Fibroblast of the aortic adventitia (primary cell): ENCODE measurements around the gene MGLL. TPM values are rescaled to one million over a fixed set of nuclear protein-coding genes. Genes with fewer than 3 reads are reported as not detected.
A peak's percentile ranks its signal among the peaks of the same experiment; 100 is the strongest.

Experiments
- DNase-seq: peaks from one replicate; pipeline ENCODE4 v3.0.0-alpha.2; 2010; ENCODE audit warnings: low read depth
- H3K4me3 ChIP-seq: 2 replicates; pipeline ENCODE4 v1.5.1; 2011; ENCODE audit warnings: low read depth, mild to moderate bottlenecking, control low read depth, low read length, moderate library complexity
- CTCF ChIP-seq: IDR thresholded peaks from 2 replicates; pipeline ENCODE4 v1.5.1; 2011; ENCODE audit warnings: mild to moderate bottlenecking, low read length, control low read depth, inconsistent platforms; ENCODE audit not compliant: insufficient read depth
- total RNA-seq: library from RNA; depleted of rRNA; stranded (reverse); fragments of >200 nt; gene quantifications from 2 replicates; pipeline ENCODE4 v1.2.3, GENCODE V29; 2012; ENCODE audit warnings: low replicate concordance

Gene MGLL
- total RNA-seq, 1 donor = 25.8 TPM

GRCh38 chr3:127779747-127780146 lies 42.6 kb downstream of the MGLL start:
- no peak for TF ChIP-seq CTCF
- H3K4me3 ChIP-seq = no peak overlapping the region
- peak; percentile 21 for DNase-seq

- DNase-seq = no peak
- TF ChIP-seq CTCF = no peak
- no peak overlapping the region for H3K4me3 ChIP-seq
Measured at GRCh38 chr3:127777921-127778656, 44.2 kb downstream of the MGLL start.

GRCh38 chr3:127777332-127777731 lies 45.0 kb downstream of the MGLL start:
- DNase-seq = no peak
- TF ChIP-seq CTCF = no peak
- H3K4me3 ChIP-seq = no peak overlapping the region

GRCh38 chr3:127776347-127776746 lies 46.0 kb downstream of the MGLL start:
- TF ChIP-seq CTCF = no peak
- no peak for DNase-seq
- H3K4me3 ChIP-seq = no peak overlapping the region

- TF ChIP-seq CTCF = no peak
- DNase-seq = peak; percentile 64
- no peak overlapping the region for H3K4me3 ChIP-seq
Measured at GRCh38 chr3:127775398-127776109, 46.8 kb downstream of the MGLL start.

- no peak for DNase-seq
- TF ChIP-seq CTCF = no peak
- no peak overlapping the region for H3K4me3 ChIP-seq
Measured at GRCh38 chr3:127774647-127775046, 47.7 kb downstream of the MGLL start.
